C4-2B (cell line): ENCODE measurements around the gene IGFBP7.

Source experiments
- H3K27ac ChIP-seq: fragments of 450-650 bp; 2 replicates; pipeline ENCODE4 v1.5.1; 2017
- ZFX ChIP-seq: fragments of 450-650 bp; IDR thresholded peaks from 2 replicates; pipeline ENCODE4 v1.6.1; 2017
- TF ChIP-seq, protein P1 (sequence below): fragments of 450-650 bp; conservative IDR thresholded peaks from 2 replicates; pipeline ENCODE4 v1.5.1; 2017; ENCODE audit warnings: mild to moderate bottlenecking

IGFBP7 gene, protein sequence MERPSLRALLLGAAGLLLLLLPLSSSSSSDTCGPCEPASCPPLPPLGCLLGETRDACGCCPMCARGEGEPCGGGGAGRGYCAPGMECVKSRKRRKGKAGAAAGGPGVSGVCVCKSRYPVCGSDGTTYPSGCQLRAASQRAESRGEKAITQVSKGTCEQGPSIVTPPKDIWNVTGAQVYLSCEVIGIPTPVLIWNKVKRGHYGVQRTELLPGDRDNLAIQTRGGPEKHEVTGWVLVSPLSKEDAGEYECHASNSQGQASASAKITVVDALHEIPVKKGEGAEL

DNA sequence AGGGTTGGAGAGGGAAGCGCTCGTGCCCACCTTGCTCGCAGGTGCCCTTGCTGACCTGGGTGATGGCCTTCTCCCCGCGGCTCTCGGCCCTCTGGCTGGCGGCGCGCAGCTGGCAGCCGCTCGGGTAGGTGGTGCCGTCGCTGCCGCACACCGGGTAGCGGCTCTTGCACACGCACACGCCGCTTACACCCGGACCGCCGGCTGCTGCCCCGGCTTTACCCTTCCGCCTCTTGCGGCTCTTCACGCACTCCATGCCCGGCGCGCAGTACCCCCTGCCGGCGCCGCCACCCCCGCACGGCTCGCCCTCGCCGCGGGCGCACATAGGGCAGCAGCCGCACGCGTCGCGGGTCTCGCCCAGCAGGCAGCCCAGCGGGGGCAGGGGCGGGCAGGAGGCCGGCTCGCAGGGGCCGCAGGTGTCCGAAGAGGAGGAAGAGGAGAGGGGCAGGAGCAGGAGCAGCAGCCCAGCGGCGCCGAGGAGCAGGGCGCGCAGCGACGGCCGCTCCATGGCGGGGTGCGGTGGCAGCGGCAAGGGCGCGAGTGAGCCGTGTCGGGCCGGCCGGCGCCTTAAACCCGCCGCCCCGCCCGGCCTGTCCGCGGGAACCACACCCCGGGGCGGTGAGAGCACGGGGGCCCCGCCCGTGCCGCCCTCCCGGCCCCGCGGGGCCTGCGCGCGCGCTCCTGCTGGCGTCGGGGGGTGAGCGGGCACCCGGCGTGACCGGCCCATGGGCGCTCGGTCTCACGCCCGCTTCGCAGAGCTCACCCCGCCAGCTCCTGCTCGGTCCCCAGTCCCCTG lies at the start of gene IGFBP7:
TSS of gene IGFBP7 (minus strand) at position 539 of the 793 bp plus-strand sequence. CDS start at position 505, 34 bp downstream.
- no peak within 1 kb of the TSS for H3K27ac ChIP-seq
- TF ChIP-seq, protein P1, sequence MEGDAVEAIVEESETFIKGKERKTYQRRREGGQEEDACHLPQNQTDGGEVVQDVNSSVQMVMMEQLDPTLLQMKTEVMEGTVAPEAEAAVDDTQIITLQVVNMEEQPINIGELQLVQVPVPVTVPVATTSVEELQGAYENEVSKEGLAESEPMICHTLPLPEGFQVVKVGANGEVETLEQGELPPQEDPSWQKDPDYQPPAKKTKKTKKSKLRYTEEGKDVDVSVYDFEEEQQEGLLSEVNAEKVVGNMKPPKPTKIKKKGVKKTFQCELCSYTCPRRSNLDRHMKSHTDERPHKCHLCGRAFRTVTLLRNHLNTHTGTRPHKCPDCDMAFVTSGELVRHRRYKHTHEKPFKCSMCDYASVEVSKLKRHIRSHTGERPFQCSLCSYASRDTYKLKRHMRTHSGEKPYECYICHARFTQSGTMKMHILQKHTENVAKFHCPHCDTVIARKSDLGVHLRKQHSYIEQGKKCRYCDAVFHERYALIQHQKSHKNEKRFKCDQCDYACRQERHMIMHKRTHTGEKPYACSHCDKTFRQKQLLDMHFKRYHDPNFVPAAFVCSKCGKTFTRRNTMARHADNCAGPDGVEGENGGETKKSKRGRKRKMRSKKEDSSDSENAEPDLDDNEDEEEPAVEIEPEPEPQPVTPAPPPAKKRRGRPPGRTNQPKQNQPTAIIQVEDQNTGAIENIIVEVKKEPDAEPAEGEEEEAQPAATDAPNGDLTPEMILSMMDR = no peak
- TF ChIP-seq ZFX = no peak

DNA sequence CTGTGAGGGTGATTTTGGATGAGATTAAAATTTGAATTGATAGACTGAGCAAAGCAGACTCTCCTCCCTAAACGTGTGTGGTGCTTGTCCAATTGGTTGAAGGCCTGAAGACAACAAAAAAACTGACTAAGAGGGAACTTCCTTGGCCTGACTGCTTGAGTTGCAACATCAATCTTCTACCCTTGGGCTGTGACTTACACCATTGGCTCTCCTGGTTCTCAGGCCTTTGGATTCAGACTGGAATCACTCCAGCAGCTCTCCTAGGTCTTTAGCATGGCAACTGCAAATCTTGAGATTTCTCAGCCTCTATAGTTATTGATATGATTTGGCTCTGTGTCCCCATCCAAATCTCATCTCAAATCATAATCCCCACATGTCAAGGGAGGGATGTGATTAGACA lies 49.7 kb upstream of the IGFBP7 start:
- no peak overlapping the region for H3K27ac ChIP-seq
- TF ChIP-seq, protein P1 = no peak
- no peak for TF ChIP-seq ZFX

DNA sequence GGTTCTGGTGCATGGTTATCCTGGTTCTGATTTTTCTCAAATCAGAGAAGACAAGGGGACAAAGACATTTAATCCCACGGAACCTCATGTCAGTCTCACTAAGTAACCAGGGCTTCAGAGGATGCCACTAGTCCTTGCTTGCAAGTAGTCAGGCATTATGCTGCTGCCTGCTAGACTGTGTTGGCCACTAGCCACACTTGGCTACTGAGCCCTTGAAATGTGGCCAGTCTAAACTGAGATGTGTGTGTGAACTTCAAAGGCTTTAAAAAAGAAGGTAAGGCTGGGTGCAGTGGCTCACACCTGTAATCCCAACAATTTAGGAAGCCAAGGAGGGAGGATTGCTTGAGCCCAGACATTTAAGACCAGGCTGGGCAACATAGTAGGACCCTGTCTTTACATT lies 48.6 kb upstream of the IGFBP7 start:
- TF ChIP-seq, protein P1 = no peak
- no peak for TF ChIP-seq ZFX
- no peak overlapping the region for H3K27ac ChIP-seq

DNA sequence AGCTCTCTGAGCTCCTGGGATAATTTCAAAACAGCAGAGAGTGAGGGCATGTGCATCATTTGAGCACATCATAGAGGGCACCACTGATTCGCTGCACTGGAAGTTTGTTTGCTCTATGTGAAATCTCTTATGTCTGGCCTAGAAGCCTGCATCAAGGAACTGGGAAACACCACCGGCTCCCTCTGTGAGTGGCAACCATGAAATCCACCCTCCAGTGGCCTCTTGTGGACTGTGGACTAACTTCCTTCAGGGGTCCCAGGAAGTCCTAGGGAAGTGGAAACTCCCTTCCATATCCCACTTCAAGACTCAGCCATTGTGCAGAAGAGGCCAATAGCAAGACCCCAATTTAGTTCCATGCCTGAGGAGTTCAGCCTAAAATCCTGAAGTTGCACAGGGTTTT lies 48.0 kb upstream of the IGFBP7 start:
- TF ChIP-seq, protein P1 = no peak
- TF ChIP-seq ZFX = no peak
- H3K27ac ChIP-seq = no peak overlapping the region

DNA sequence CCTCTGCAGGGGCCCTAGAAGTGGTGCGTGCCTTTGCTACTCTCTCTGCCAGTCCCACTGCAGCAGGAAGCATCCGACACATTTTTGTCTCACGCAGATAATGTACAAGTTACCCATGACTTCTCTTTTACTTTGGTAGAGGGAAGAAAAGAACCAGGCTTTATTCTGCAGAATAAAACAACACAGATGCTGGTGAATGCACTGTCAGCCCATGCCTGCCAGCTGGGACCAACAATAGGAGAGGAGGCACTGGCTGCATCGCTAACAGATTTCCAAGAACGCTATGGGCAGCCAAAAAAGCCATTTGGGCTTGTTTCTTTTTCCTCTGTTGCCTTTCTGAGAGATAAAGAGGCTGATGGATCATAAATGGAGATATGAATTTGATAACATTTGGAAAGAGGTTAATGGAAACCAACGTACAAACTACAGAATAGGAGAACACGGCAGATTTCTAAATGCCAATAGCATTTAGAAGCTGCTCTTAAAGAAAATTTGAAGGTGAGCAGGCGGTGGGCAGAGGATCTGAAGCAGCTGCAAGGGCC lies 47.5 kb upstream of the IGFBP7 start:
- no peak overlapping the region for H3K27ac ChIP-seq

DNA sequence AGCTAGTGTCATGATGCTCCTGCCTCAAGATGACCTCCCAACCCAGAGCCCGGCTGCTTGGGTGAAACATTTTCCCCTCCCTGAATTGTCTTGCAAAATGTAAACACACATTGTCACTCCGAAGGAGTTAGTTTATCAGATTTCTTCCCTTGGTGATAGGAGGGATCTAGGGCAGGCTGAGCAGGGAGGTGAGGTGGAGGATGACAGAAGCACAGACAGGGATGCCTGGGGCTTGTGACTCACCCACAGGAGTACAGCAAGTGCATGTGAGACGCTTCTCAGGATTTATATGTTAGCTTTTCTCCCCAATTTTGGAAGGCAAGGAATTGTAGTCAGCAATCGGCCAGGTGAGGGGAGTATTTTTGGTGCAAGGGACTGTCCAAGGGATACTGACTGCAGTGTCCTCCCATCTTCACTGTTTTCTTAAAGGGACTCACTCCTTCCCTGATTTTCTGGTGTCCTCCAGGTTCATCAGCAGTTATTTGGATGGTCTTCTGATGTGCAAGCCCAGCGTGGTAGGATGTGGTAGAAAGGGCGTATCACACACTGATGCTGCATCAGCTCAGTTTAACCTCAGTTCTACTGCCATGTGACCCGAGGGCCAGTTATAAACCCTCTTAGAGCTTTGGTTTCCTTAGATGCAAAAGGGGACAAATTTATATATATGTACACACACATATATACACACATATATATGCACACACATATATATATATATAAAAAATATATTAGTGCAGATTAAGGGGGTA lies 46.2 kb upstream of the IGFBP7 start:
- TF ChIP-seq, protein P1 = no peak
- no peak for TF ChIP-seq ZFX
- H3K27ac ChIP-seq = no peak overlapping the region

More for the DNA sequence above, 47.5 kb upstream of the IGFBP7 start:
- TF ChIP-seq, protein P1 = no peak
- TF ChIP-seq ZFX = no peak
